Erythroblast (primary cell): ENCODE results near the gene HMOX1.

ENCODE experiments used
- GATA1 ChIP-seq: IDR thresholded peaks from 2 replicates; pipeline ENCODE4 v1.6.1; 2011; ENCODE audit warnings: low read depth, mild to moderate bottlenecking, control low read depth, low read length, moderate library complexity
- POLR2A ChIP-seq: IDR thresholded peaks from 2 replicates; pipeline ENCODE4 v1.6.1; 2011; ENCODE audit warnings: mild to moderate bottlenecking, low read length

DNA sequence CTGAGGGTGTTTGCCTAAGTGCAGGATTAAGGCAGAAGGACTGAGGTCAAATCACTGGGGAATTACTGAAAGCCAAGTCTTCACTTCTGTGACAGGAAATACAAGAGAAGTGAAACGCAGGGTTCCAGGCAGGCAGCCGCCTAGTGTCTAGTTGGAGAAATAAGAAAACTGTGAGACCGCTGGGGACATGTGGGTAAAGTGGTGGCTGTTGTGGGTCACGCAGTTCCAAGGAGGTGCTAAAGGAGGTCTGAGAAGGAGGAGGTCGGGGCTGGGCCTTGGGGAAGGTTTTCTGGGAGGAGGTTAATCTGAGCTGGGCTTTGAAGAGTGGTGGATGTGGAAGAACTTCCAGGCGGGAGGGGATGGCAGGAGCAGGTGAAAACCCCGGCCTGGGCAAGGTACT is 30.2 kb downstream of the HMOX1 start:
- TF ChIP-seq POLR2A = no peak
- no peak for TF ChIP-seq GATA1
